Effector CD8-positive, alpha-beta T cell (primary cell): ENCODE measurements around the gene GNB1.

Experiments used
- DNase-seq: peaks from one replicate; lab custom pipeline; 2025; lab: John Stamatoyannopoulos, UW

Gene GNB1

GRCh38 chr1:1784933-1785332 lies 106.0 kb downstream of the GNB1 start:
- DNase-seq: no peak

GRCh38 chr1:1783320-1783719 lies 107.6 kb downstream of the GNB1 start:
- DNase-seq: no peak

- DNase-seq: no peak
Observed at GRCh38 chr1:1782399-1783221, 108.3 kb downstream of the GNB1 start.

- DNase-seq: no peak
Observed at GRCh38 chr1:1781526-1781903, 109.4 kb downstream of the GNB1 start.

- no peak for DNase-seq
Observed at GRCh38 chr1:1780598-1781525, 110.0 kb downstream of the GNB1 start.

- peak; percentile 25 for DNase-seq
Observed at GRCh38 chr1:1779691-1780597, 110.9 kb downstream of the GNB1 start.

GRCh38 chr1:1779320-1779675 lies 111.6 kb downstream of the GNB1 start:
- no peak for DNase-seq

GRCh38 chr1:1778663-1779319 lies 112.1 kb downstream of the GNB1 start:
- DNase-seq: peak; percentile 74

GRCh38 chr1:1777950-1778662 lies 112.8 kb downstream of the GNB1 start, which contains the start of gene NADK:
NADK (minus strand) TSS chr1:1778470; CDS start chr1:1765406, 13,064 bp downstream.
- peak; percentile 70 for DNase-seq

- no peak for DNase-seq
Observed at GRCh38 chr1:1777583-1777899, 113.3 kb downstream of the GNB1 start.

GRCh38 chr1:1776672-1777582 lies 114.0 kb downstream of the GNB1 start:
- no peak for DNase-seq

- DNase-seq: no peak
Observed at GRCh38 chr1:1775327-1776226, 115.3 kb downstream of the GNB1 start.

- no peak for DNase-seq
Observed at GRCh38 chr1:1773874-1774273, 117.0 kb downstream of the GNB1 start.

GRCh38 chr1:1771096-1771495 lies 119.8 kb downstream of the GNB1 start:
- no peak for DNase-seq

- no peak for DNase-seq
Observed at GRCh38 chr1:1770102-1770501, 120.8 kb downstream of the GNB1 start.

GRCh38 chr1:1768249-1768992 lies 122.5 kb downstream of the GNB1 start:
- no peak for DNase-seq

GRCh38 chr1:1764876-1765470 lies 125.9 kb downstream of the GNB1 start:
- no peak for DNase-seq
